ENCODE measurements around the gene OPCML. TPM values are rescaled to one million over a fixed set of nuclear protein-coding genes. Genes with fewer than 3 reads are reported as not detected.

OPCML gene
- total RNA-seq, 1 donor from 2014 or later = not detected

DNA sequence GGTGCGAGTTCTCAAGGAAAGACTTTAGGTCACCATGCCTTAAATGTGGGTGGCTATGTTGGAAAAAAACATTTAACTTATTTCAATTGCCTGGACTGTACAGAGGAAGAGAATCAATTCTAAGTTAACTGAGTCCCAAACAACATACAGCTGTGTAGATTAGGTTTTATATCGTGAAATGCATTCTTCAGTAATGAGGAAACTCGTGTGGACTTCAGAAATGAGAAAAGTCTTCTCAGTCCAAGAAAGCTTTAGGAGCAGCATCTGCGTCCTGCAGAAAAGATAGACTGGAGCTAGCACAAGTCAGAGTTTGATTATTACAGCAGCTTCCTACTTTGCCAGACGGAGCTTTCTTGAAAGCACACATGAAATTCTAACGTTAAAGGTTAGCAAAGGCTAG is 673.0 kb downstream of the OPCML start:
- ATAC-seq (ENCODE audit: low read depth) = no peak

DNA sequence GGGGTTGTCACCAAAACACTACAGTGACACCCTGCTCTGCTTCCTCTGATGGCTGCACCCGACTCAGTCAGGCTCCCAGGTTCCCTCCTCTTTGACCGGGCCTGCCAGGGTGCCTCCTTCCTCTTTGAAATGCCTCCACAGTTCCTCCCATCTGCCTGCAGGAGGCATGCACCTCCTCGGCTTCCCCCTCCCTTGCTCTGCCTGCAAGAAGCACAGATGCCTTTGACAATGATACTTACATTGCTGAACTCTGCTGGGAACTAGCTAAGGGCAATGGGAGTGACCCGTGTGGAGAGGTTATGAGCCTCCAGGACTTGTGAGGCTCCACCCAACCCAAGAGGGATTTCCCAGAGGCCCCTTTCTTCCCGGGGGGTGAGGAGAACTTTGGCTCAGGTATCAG is 674.1 kb downstream of the OPCML start:
- intact Hi-C loops (cut with micrococcal nuclease) = no loop called here
- Mint-ChIP-seq H3K4me1 (no peaks in the 10 kb centered on the region), H3K36me3 (ENCODE audit: low read depth) (no peaks in the 10 kb centered on the region), H3K27me3 (no peaks in the 10 kb centered on the region), H3K9me3 (no peaks in the 10 kb centered on the region), H3K4me3 (no peak overlapping the region), H3K27ac (no peak overlapping the region)
- POLR2A ChIA-PET = no interaction called here
- TF ChIP-seq, protein P1, sequence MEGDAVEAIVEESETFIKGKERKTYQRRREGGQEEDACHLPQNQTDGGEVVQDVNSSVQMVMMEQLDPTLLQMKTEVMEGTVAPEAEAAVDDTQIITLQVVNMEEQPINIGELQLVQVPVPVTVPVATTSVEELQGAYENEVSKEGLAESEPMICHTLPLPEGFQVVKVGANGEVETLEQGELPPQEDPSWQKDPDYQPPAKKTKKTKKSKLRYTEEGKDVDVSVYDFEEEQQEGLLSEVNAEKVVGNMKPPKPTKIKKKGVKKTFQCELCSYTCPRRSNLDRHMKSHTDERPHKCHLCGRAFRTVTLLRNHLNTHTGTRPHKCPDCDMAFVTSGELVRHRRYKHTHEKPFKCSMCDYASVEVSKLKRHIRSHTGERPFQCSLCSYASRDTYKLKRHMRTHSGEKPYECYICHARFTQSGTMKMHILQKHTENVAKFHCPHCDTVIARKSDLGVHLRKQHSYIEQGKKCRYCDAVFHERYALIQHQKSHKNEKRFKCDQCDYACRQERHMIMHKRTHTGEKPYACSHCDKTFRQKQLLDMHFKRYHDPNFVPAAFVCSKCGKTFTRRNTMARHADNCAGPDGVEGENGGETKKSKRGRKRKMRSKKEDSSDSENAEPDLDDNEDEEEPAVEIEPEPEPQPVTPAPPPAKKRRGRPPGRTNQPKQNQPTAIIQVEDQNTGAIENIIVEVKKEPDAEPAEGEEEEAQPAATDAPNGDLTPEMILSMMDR (IDR thresholded peaks at IDR 0.05) = no peak
- CTCF ChIA-PET = no interaction called here
- ATAC-seq (ENCODE audit: low read depth) = no peak
- DNase-seq = no peak

More for the DNA sequence above, 673.0 kb downstream of the OPCML start:
- H3K4me1 Mint-ChIP-seq = no peaks in the 10 kb centered on the region
- no peaks in the 10 kb centered on the region for H3K27me3 Mint-ChIP-seq
- H3K27ac Mint-ChIP-seq = no peak overlapping the region
- intact Hi-C loops (cut with micrococcal nuclease) = no loop called here
- H3K4me3 Mint-ChIP-seq = no peak overlapping the region
- H3K36me3 Mint-ChIP-seq (ENCODE audit: low read depth) = no peaks in the 10 kb centered on the region
- ChIA-PET CTCF (no interaction called here), POLR2A (no interaction called here)
- TF ChIP-seq, protein P1 (IDR thresholded peaks at IDR 0.05) = no peak
- DNase-seq = no peak
- H3K9me3 Mint-ChIP-seq = no peaks in the 10 kb centered on the region

GRCh38 chr11:132856032-132856431 is 676.3 kb downstream of the OPCML start:
- Mint-ChIP-seq H3K9me3 (no peaks in the 10 kb centered on the region), H3K27me3 (no peaks in the 10 kb centered on the region), H3K27ac (no peak overlapping the region), H3K4me3 (no peak overlapping the region), H3K4me1 (no peaks in the 10 kb centered on the region), H3K36me3 (ENCODE audit: low read depth) (no peaks in the 10 kb centered on the region)
- TF ChIP-seq, protein P1 (IDR thresholded peaks at IDR 0.05) = no peak
- ATAC-seq (ENCODE audit: low read depth) (no peak), DNase-seq (no peak)
- ChIA-PET CTCF (no interaction called here), POLR2A (no interaction called here)
- intact Hi-C loops (cut with micrococcal nuclease) = no loop called here

GRCh38 chr11:132855516-132855915 is 676.8 kb downstream of the OPCML start:
- H3K36me3 Mint-ChIP-seq (ENCODE audit: low read depth) = no peaks in the 10 kb centered on the region
- ChIA-PET POLR2A (no interaction called here), CTCF (no interaction called here)
- TF ChIP-seq, protein P1 (IDR thresholded peaks at IDR 0.05) = no peak
- H3K4me1 Mint-ChIP-seq = no peaks in the 10 kb centered on the region
- intact Hi-C loops (cut with micrococcal nuclease) = no loop called here
- ATAC-seq (ENCODE audit: low read depth) (no peak), DNase-seq (no peak)
- H3K27ac Mint-ChIP-seq = no peak overlapping the region
- H3K9me3 Mint-ChIP-seq = no peaks in the 10 kb centered on the region
- H3K27me3 Mint-ChIP-seq = no peaks in the 10 kb centered on the region
- H3K4me3 Mint-ChIP-seq = no peak overlapping the region

DNA sequence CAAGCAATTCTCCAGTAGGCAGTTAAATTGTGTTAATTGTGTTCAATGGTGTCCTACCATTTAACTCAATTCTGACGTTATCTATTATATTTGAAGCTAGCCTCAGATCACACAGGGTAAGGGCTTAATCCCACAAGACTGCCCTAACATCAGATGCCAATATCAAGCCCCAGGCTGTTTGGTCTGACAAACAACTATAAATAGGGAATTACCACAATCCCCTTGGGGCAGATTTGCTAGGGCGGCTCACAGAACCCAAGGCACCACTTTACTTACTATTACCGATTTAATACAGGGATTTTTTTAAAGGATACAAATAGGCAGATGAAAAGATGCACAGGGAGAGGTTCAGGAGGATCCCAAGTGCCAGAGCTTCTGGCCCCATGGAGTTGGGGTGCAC is 678.4 kb downstream of the OPCML start:
- ChIA-PET CTCF (no interaction called here), POLR2A (no interaction called here)
- intact Hi-C loops (cut with micrococcal nuclease) = no loop called here
- Mint-ChIP-seq H3K36me3 (ENCODE audit: low read depth) (no peaks in the 10 kb centered on the region), H3K27me3 (no peaks in the 10 kb centered on the region), H3K4me3 (no peak overlapping the region), H3K9me3 (no peaks in the 10 kb centered on the region), H3K27ac (no peak overlapping the region), H3K4me1 (no peaks in the 10 kb centered on the region)
- ATAC-seq (ENCODE audit: low read depth) = no peak
- DNase-seq = no peak
- TF ChIP-seq, protein P1 (IDR thresholded peaks at IDR 0.05) = no peak

All from activated B cell treated with CpG ODN at 0.5 μM for 24 hours (primary cell).